A673 (cell line): ENCODE data around the gene RBMXL2. TPM values are rescaled to one million over a fixed set of nuclear protein-coding genes. Genes with fewer than 3 reads are reported as not detected.

ENCODE experiments used
- Bru-seq: library from RNA; stranded (reverse); fragments of 400-500 nt; gene quantifications from one replicate; lab custom pipeline; 2021; lab: Mats Ljungman, UMichigan
- BruChase-seq, 2 experiments: library from RNA; stranded (reverse); fragments of 400-500 nt; gene quantifications; one replicate each; lab custom pipeline; 2021; lab: Mats Ljungman, UMichigan
- BruUV-seq: library from RNA; stranded (reverse); fragments of 400-500 nt; replicated peaks from 2 replicates; lab custom pipeline; 2021; lab: Mats Ljungman, UMichigan
- CTCF ChIA-PET: fragments of 300-600 bp; sonication (Branson Sonifier 250); formaldehyde crosslinking; loops from one replicate; lab custom pipeline; 2022; ENCODE audit warnings: antibody characterized with exemption; lab: Charles Lee
- POLR2A ChIA-PET: fragments of 300-600 bp; sonication (Branson Sonifier 250); formaldehyde crosslinking; loops from one replicate; lab custom pipeline; 2022; ENCODE audit warnings: antibody characterized with exemption; ENCODE audit not compliant: low non-redundant PET; lab: Charles Lee
- DNase-seq: peaks from one replicate; pipeline ENCODE4 v3.0.0-alpha.2; 2015; ENCODE audit warnings: low spot score
- H3K27ac ChIP-seq: fragments of 200-600 bp; sonication (generic); 2 replicates; pipeline ENCODE4 v1.5.1; 2016; ENCODE audit warnings: mixed run types, low read depth, mild to moderate bottlenecking, mixed read lengths, antibody characterized with exemption, low read length; ENCODE audit not compliant: poor library complexity, severe bottlenecking
- H3K27me3 ChIP-seq: fragments of 200-600 bp; sonication (generic); replicated peaks from 2 replicates; pipeline ENCODE4 v1.6.1; 2017; ENCODE audit warnings: mixed run types, low read depth, mild to moderate bottlenecking, mixed read lengths, antibody characterized with exemption, low read length; ENCODE audit not compliant: insufficient read depth, poor library complexity
- H3K36me3 ChIP-seq: fragments of 200-600 bp; sonication (generic); 2 replicates; pipeline ENCODE4 v1.6.1; 2016; ENCODE audit warnings: mixed run types, mild to moderate bottlenecking, mixed read lengths, antibody characterized with exemption, low read length; ENCODE audit not compliant: insufficient read depth, poor library complexity, severe bottlenecking
- H3K4me1 ChIP-seq: fragments of 200-600 bp; sonication (generic); 2 replicates; pipeline ENCODE4 v1.6.1; 2017; ENCODE audit warnings: mixed run types, mild to moderate bottlenecking, mixed read lengths, antibody characterized with exemption, low read length; ENCODE audit not compliant: insufficient read depth, poor library complexity, severe bottlenecking
- H3K4me3 ChIP-seq: fragments of 200-600 bp; sonication (generic); 2 replicates; pipeline ENCODE4 v1.5.1; 2016; ENCODE audit warnings: low read depth, mixed run types, mild to moderate bottlenecking, mixed read lengths, low read length; ENCODE audit not compliant: poor library complexity, severe bottlenecking
- H3K9me3 ChIP-seq: fragments of 200-600 bp; sonication (generic); 2 replicates; pipeline ENCODE4 v1.6.1; 2016; ENCODE audit warnings: mixed run types, low read depth, mild to moderate bottlenecking, mixed read lengths, antibody characterized with exemption, low read length; ENCODE audit not compliant: poor library complexity, severe bottlenecking
- EZH2 ChIP-seq: fragments of 200-600 bp; sonication (generic); IDR thresholded peaks from 2 replicates; pipeline ENCODE4 v1.6.1; 2017; ENCODE audit warnings: borderline replicate concordance, low read depth, mild to moderate bottlenecking, mixed read lengths, antibody characterized with exemption, low read length; ENCODE audit not compliant: poor library complexity, severe bottlenecking
- intact Hi-C: fragments of 100-400 bp; cut with micrococcal nuclease; formaldehyde crosslinking; loops from one replicate; pipeline ENCODE4 v1.10.0; 2022; ENCODE audit not compliant: unreplicated experiment
- long read RNA-seq: library from polyadenylated mRNA; stranded (forward); transcript quantifications from one replicate; pipeline ENCODE4 v2.0.0, GENCODE V29; 2022
- total RNA-seq: library from RNA; stranded (reverse); gene quantifications from 2 replicates; pipeline ENCODE4 v1.2.3, GENCODE V29; 2021
- TF ChIP-seq, protein P1 (sequence below): fragments of 300-800, 200-600 bp; sonication (generic); conservative IDR thresholded peaks from 2 replicates; pipeline ENCODE4 v1.5.1; 2017; ENCODE audit warnings: low read depth, mild to moderate bottlenecking, antibody characterized with exemption, low read length, moderate library complexity, mixed read lengths

The RBMXL2 gene
- total RNA-seq (not detected in 2 replicates), Bru-seq, nascent RNA (not detected), BruChase-seq, experiment 1, labeled RNA remaining after a 2-hour chase (not detected), BruChase-seq, experiment 2, labeled RNA remaining after a 6-hour chase (not detected)
- long read RNA-seq: 0 reads

- no peak within 1 kb of the TSS for H3K27ac ChIP-seq
- POLR2A ChIA-PET: no interaction called here
- H3K9me3 ChIP-seq: no peaks in the 10 kb centered on the region
- H3K27me3 ChIP-seq: peaks cover 4% of the 10 kb centered on the region
- DNase-seq: no peak
- no peaks in the 10 kb centered on the region for H3K4me1 ChIP-seq
- intact Hi-C loops: no loop called here
- H3K4me3 ChIP-seq: no peak within 1 kb of the TSS
- CTCF ChIA-PET: no interaction called here
- no peak for TF ChIP-seq EZH2
- TF ChIP-seq, protein P1, sequence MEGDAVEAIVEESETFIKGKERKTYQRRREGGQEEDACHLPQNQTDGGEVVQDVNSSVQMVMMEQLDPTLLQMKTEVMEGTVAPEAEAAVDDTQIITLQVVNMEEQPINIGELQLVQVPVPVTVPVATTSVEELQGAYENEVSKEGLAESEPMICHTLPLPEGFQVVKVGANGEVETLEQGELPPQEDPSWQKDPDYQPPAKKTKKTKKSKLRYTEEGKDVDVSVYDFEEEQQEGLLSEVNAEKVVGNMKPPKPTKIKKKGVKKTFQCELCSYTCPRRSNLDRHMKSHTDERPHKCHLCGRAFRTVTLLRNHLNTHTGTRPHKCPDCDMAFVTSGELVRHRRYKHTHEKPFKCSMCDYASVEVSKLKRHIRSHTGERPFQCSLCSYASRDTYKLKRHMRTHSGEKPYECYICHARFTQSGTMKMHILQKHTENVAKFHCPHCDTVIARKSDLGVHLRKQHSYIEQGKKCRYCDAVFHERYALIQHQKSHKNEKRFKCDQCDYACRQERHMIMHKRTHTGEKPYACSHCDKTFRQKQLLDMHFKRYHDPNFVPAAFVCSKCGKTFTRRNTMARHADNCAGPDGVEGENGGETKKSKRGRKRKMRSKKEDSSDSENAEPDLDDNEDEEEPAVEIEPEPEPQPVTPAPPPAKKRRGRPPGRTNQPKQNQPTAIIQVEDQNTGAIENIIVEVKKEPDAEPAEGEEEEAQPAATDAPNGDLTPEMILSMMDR: no peak
- H3K36me3 ChIP-seq: no peaks in the 10 kb centered on the region
- no TSS peak for BruUV-seq
These were observed at the start of gene RBMXL2 for GRCh38 chr11:7088921-7089320. RBMXL2 (plus strand) TSS chr11:7088998; CDS start chr11:7089121, 123 bp downstream.

GRCh38 chr11:7046474-7047175 is 42.2 kb upstream of the RBMXL2 start:
- ChIA-PET POLR2A (no interaction called here), CTCF (no interaction called here)
- Histone ChIP-seq H3K27ac (no peak overlapping the region), H3K4me1 (no peaks in the 10 kb centered on the region), H3K4me3 (no peak overlapping the region), H3K27me3 (no peaks in the 10 kb centered on the region), H3K36me3 (no peaks in the 10 kb centered on the region), H3K9me3 (no peaks in the 10 kb centered on the region)
- intact Hi-C loops: no loop called here
- BruUV-seq: no TSS peak
- no peak for DNase-seq
- TF ChIP-seq EZH2: no peak
- TF ChIP-seq, protein P1: no peak

- ChIA-PET CTCF (no interaction called here), POLR2A (no interaction called here)
- no TSS peak for BruUV-seq
These were observed 38.6 kb upstream of the RBMXL2 start for GRCh38 chr11:7050191-7050590.

More at GRCh38 chr11:7050191-7050590, 38.6 kb upstream of the RBMXL2 start:
- Histone ChIP-seq H3K4me1 (no peaks in the 10 kb centered on the region), H3K36me3 (no peaks in the 10 kb centered on the region), H3K4me3 (no peak overlapping the region), H3K27ac (no peak overlapping the region), H3K27me3 (no peaks in the 10 kb centered on the region), H3K9me3 (no peaks in the 10 kb centered on the region)
- intact Hi-C loops: no loop called here
- no peak for TF ChIP-seq EZH2
- TF ChIP-seq, protein P1: no peak
- no peak for DNase-seq
